IMR-90 (cell line): ENCODE results near the gene LETM1.

ENCODE experiments used
- CEBPB ChIP-seq: IDR thresholded peaks from 2 replicates; pipeline ENCODE4 v1.6.1; 2012; ENCODE audit warnings: low read depth, low read length, improper control_type of control experiment
- FOS ChIP-seq: fragments of 150-350 bp; IDR thresholded peaks from 2 replicates; pipeline ENCODE4 v1.6.1; 2016; ENCODE audit warnings: low read depth, low read length
- MAFK ChIP-seq: IDR thresholded peaks from 2 replicates; pipeline ENCODE4 v1.6.1; 2012; ENCODE audit warnings: low read depth, low read length, improper control_type of control experiment
- MXI1 ChIP-seq: IDR thresholded peaks from 2 replicates; pipeline ENCODE4 v1.6.1; 2012; ENCODE audit warnings: low read depth, mild to moderate bottlenecking, low read length, moderate library complexity, borderline replicate concordance
- NFE2L2 ChIP-seq: fragments of 150-350 bp; IDR thresholded peaks from 2 replicates; pipeline ENCODE4 v1.6.1; 2016; ENCODE audit warnings: low read depth, mild to moderate bottlenecking, low read length
- POLR2A ChIP-seq: IDR thresholded peaks from 2 replicates; pipeline ENCODE4 v1.6.1; 2012; ENCODE audit warnings: mild to moderate bottlenecking, low read depth, low read length
- RAD21 ChIP-seq: IDR thresholded peaks from 2 replicates; pipeline ENCODE4 v1.6.1; 2012; ENCODE audit warnings: low read length, improper control_type of control experiment
- RCOR1 ChIP-seq: IDR thresholded peaks from 2 replicates; pipeline ENCODE4 v1.6.1; 2012; ENCODE audit warnings: mild to moderate bottlenecking, low read length, improper control_type of control experiment; ENCODE audit not compliant: insufficient replicate concordance
- RFX5 ChIP-seq: IDR thresholded peaks from 2 replicates; pipeline ENCODE4 v1.8.0; 2012; ENCODE audit warnings: low read depth, mild to moderate bottlenecking, low read length, moderate library complexity
- TF ChIP-seq, protein P1 (sequence below): conservative IDR thresholded peaks from 2 replicates; pipeline ENCODE4 v1.5.1; 2012; ENCODE audit warnings: mild to moderate bottlenecking, low read depth, low read length, improper control_type of control experiment
- TF ChIP-seq, protein P2 (sequence below): fragments of 150-350 bp; IDR thresholded peaks from 2 replicates; pipeline ENCODE4 v1.6.1; 2017; ENCODE audit warnings: mild to moderate bottlenecking, antibody characterized with exemption, low read length, low read depth
- TF ChIP-seq, protein P3 (sequence below): fragments of 150-350 bp; IDR thresholded peaks from 2 replicates; pipeline ENCODE4 v1.6.1; 2016; ENCODE audit warnings: low read depth, mild to moderate bottlenecking, low read length, moderate library complexity, borderline replicate concordance

DNA sequence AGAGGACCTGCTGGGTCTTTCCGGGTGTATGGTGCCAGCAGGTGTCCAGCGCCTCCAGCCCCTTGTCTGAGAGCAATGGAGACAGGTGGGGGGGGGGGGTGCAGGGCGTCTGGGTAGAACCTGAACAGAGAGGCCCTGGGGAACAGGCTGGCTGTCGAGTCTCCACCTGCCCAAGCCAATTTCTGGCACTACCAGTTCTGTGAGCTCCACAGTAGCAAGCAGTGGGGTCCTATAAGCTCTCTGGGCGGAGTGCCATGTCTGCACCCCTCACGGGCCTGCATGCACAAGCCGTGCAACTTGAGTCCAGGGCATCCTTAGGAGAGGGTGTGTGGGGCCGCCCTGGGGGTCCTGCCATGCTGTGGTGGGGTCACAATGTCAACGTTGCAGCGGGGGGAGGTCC lies 72.9 kb downstream of the LETM1 start:
- TF ChIP-seq, protein P1, sequence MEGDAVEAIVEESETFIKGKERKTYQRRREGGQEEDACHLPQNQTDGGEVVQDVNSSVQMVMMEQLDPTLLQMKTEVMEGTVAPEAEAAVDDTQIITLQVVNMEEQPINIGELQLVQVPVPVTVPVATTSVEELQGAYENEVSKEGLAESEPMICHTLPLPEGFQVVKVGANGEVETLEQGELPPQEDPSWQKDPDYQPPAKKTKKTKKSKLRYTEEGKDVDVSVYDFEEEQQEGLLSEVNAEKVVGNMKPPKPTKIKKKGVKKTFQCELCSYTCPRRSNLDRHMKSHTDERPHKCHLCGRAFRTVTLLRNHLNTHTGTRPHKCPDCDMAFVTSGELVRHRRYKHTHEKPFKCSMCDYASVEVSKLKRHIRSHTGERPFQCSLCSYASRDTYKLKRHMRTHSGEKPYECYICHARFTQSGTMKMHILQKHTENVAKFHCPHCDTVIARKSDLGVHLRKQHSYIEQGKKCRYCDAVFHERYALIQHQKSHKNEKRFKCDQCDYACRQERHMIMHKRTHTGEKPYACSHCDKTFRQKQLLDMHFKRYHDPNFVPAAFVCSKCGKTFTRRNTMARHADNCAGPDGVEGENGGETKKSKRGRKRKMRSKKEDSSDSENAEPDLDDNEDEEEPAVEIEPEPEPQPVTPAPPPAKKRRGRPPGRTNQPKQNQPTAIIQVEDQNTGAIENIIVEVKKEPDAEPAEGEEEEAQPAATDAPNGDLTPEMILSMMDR = no peak
- TF ChIP-seq RAD21 (no peak), MAFK (no peak), CEBPB (no peak), MXI1 (no peak), RFX5 (no peak), RCOR1 (no peak), POLR2A (no peak), FOS (no peak), NFE2L2 (no peak)
- TF ChIP-seq, protein P2, sequence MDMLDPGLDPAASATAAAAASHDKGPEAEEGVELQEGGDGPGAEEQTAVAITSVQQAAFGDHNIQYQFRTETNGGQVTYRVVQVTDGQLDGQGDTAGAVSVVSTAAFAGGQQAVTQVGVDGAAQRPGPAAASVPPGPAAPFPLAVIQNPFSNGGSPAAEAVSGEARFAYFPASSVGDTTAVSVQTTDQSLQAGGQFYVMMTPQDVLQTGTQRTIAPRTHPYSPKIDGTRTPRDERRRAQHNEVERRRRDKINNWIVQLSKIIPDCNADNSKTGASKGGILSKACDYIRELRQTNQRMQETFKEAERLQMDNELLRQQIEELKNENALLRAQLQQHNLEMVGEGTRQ = no peak
- TF ChIP-seq, protein P3, sequence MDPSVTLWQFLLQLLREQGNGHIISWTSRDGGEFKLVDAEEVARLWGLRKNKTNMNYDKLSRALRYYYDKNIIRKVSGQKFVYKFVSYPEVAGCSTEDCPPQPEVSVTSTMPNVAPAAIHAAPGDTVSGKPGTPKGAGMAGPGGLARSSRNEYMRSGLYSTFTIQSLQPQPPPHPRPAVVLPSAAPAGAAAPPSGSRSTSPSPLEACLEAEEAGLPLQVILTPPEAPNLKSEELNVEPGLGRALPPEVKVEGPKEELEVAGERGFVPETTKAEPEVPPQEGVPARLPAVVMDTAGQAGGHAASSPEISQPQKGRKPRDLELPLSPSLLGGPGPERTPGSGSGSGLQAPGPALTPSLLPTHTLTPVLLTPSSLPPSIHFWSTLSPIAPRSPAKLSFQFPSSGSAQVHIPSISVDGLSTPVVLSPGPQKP = no peak
